HCT116 (cell line): ENCODE results near the gene C18orf54. TPM values are rescaled to one million over a fixed set of nuclear protein-coding genes. Genes with fewer than 3 reads are reported as not detected.

Experiments used
- ATAC-seq: fragments of 200-7000 bp; cut with Tn5 transposase; 2 replicates; pipeline ENCODE4 v1.9.1; 2020; ENCODE audit warnings: mild to moderate bottlenecking, moderate library complexity
- BruUV-seq: library from RNA; stranded (reverse); fragments of 400-500 nt; replicated peaks from 2 replicates; lab custom pipeline; 2021; lab: Mats Ljungman, UMichigan
- CTCF ChIA-PET: fragments of 300-600 bp; sonication (Branson Sonifier 250); formaldehyde crosslinking; loops from one replicate; lab custom pipeline; 2021; ENCODE audit warnings: antibody characterized with exemption; lab: Charles Lee
- POLR2A ChIA-PET: fragments of 300-600, 350-600 bp; sonication (Branson Sonifier 250); formaldehyde crosslinking; loops from one replicate; lab custom pipeline; 2021; ENCODE audit warnings: antibody characterized with exemption; lab: Charles Lee
- RAD21 ChIA-PET, 2 experiments: fragments of 300-600 bp; sonication (Branson Sonifier 250); formaldehyde crosslinking; loops; one replicate each; lab custom pipeline; 2023; ENCODE audit warnings: low total read pairs in 2 of 2; ENCODE audit not compliant: uncharacterized antibody in 2 of 2, unreplicated experiment in 2 of 2, low non-redundant PET in 1 of 2; lab: Charles Lee
- DNase-seq: peaks from one replicate; pipeline ENCODE4 v3.0.0-alpha.2; 2010; ENCODE audit warnings: low read depth, low spot score
- H2AFZ ChIP-seq: fragments of 200-600 bp; shearing (Covaris generic), sonication (generic); 2 replicates; pipeline ENCODE4 v1.6.1; 2017; ENCODE audit warnings: low read depth, mixed run types, mixed read lengths, antibody characterized with exemption, low read length; ENCODE audit not compliant: poor library complexity, severe bottlenecking
- H3K27ac ChIP-seq: 2 replicates; pipeline ENCODE4 v1.5.1; 2012; ENCODE audit warnings: low read depth, low read length
- H3K27me3 ChIP-seq: fragments of 200-600 bp; sonication (generic); 2 replicates; pipeline ENCODE4 v1.6.1; 2016; ENCODE audit warnings: mixed run types, low read length, mixed read lengths; ENCODE audit not compliant: insufficient read depth
- H3K36me3 ChIP-seq, 2 experiments: fragments of 200-500 bp in 1 of 2; fragments of 200-600 bp in 1 of 2; sonication (Bioruptor generic) in 1 of 2; sonication (generic) in 1 of 2; 2 replicates each; pipeline versions ENCODE4 v1.5.1 to v1.6.1; 2014 to 2016; ENCODE audit warnings: low read length in 2 of 2, inconsistent platforms in 1 of 2, mixed read lengths in 1 of 2, mixed run types in 1 of 2; ENCODE audit not compliant: insufficient read depth in 2 of 2, control insufficient read depth in 1 of 2
- H3K4me1 ChIP-seq, 2 experiments: fragments of 200-600 bp in 1 of 2; sonication (generic) in 1 of 2; 2 replicates each; pipeline versions ENCODE4 v1.5.1 to v1.6.1; 2012 to 2017; ENCODE audit warnings: low read length in 2 of 2, inconsistent platforms in 1 of 2, mild to moderate bottlenecking in 1 of 2, mixed read lengths in 1 of 2, mixed run types in 1 of 2, moderate library complexity in 1 of 2; ENCODE audit not compliant: insufficient read depth in 2 of 2, control insufficient read depth in 1 of 2
- H3K4me2 ChIP-seq: fragments of 200-600 bp; sonication (generic); 2 replicates; pipeline ENCODE4 v1.6.1; 2017; ENCODE audit warnings: mixed run types, low read length, mixed read lengths
- H3K4me3 ChIP-seq, 2 experiments: fragments of 200-600 bp in 1 of 2; sonication (generic) in 1 of 2; replicated peaks in 1 of 2; 2 replicates each; pipeline ENCODE4 v1.5.1; 2011 to 2016; ENCODE audit warnings: low read length in 2 of 2, control low read depth in 1 of 2, low read depth in 1 of 2, mild to moderate bottlenecking in 1 of 2, mixed read lengths in 1 of 2, mixed run types in 1 of 2
- H3K79me2 ChIP-seq: fragments of 200-600 bp; sonication (generic); 2 replicates; pipeline ENCODE4 v1.6.1; 2017; ENCODE audit warnings: mild to moderate bottlenecking, mixed run types, low read length, moderate library complexity, mixed read lengths; ENCODE audit not compliant: insufficient read depth
- H3K9ac ChIP-seq: fragments of 200-600 bp; sonication (generic); 2 replicates; pipeline ENCODE4 v1.6.1; 2016; ENCODE audit warnings: low read length, mixed read lengths
- H3K9me2 ChIP-seq: fragments of 200-600 bp; sonication (generic), shearing (Covaris generic); 2 replicates; pipeline ENCODE4 v1.6.1; 2017; ENCODE audit warnings: mixed run types, mild to moderate bottlenecking, moderate library complexity; ENCODE audit not compliant: insufficient read depth
- H3K9me3 ChIP-seq, 2 experiments: fragments of 200-500 bp in 1 of 2; fragments of 200-600 bp in 1 of 2; sonication (Bioruptor generic) in 1 of 2; sonication (generic) in 1 of 2; 2 replicates each; pipeline ENCODE4 v1.6.1; 2014 to 2017; ENCODE audit warnings: low read length in 2 of 2, mixed read lengths in 2 of 2, inconsistent platforms in 1 of 2, low read depth in 1 of 2, mild to moderate bottlenecking in 1 of 2, mixed run types in 1 of 2, moderate library complexity in 1 of 2; ENCODE audit not compliant: control insufficient read depth in 1 of 2, insufficient read depth in 1 of 2
- H4K20me1 ChIP-seq: fragments of 200-600 bp; sonication (generic), shearing (Covaris generic); 2 replicates; pipeline ENCODE4 v1.6.1; 2017; ENCODE audit warnings: mixed run types, mild to moderate bottlenecking, moderate library complexity; ENCODE audit not compliant: insufficient read depth
- ELF1 ChIP-seq: IDR thresholded peaks from 2 replicates; pipeline ENCODE4 v1.6.1; 2012; ENCODE audit warnings: low read depth, borderline replicate concordance
- EZH2 ChIP-seq: fragments of 200-600 bp; sonication (generic); IDR thresholded peaks from 2 replicates; pipeline ENCODE4 v1.6.1; 2017; ENCODE audit warnings: antibody characterized with exemption, mixed run types
- FOSL1 ChIP-seq: IDR thresholded peaks from 2 replicates; pipeline ENCODE4 v1.6.1; 2012; ENCODE audit warnings: low read depth
- JUND ChIP-seq: IDR thresholded peaks from 2 replicates; pipeline ENCODE4 v1.6.1; 2012
- POLR2A ChIP-seq: IDR thresholded peaks from 2 replicates; pipeline ENCODE4 v1.7.0; 2011; ENCODE audit warnings: borderline replicate concordance; ENCODE audit not compliant: insufficient read depth, insufficient read length; ENCODE audit errors: extremely low read depth
- POLR2AphosphoS5 ChIP-seq: IDR thresholded peaks from 2 replicates; pipeline ENCODE4 v1.6.1; 2011; ENCODE audit warnings: mild to moderate bottlenecking, low read depth, low read length, moderate library complexity
- SP1 ChIP-seq: IDR thresholded peaks from 2 replicates; pipeline ENCODE4 v1.6.1; 2012; ENCODE audit warnings: low read depth
- TCF7L2 ChIP-seq: IDR thresholded peaks from 2 replicates; pipeline ENCODE4 v1.7.0; 2011; ENCODE audit warnings: borderline replicate concordance, inconsistent platforms; ENCODE audit not compliant: insufficient read depth, insufficient read length; ENCODE audit errors: extremely low read depth
- YY1 ChIP-seq: IDR thresholded peaks from 2 replicates; pipeline ENCODE4 v1.6.1; 2011; ENCODE audit warnings: low read length, low read depth, moderate library complexity, mild to moderate bottlenecking; ENCODE audit not compliant: insufficient replicate concordance; ENCODE audit errors: extremely low read depth
- ZBTB33 ChIP-seq: IDR thresholded peaks from 2 replicates; pipeline ENCODE4 v1.6.1; 2011; ENCODE audit warnings: mild to moderate bottlenecking, low read length, moderate library complexity; ENCODE audit not compliant: insufficient replicate concordance; ENCODE audit errors: extremely low read depth
- ZFX ChIP-seq: fragments of 450-650 bp; IDR thresholded peaks from 2 replicates; pipeline ENCODE4 v1.6.1; 2017
- ZNF274 ChIP-seq: fragments of 200-500 bp; sonication (Bioruptor generic); IDR thresholded peaks from 2 replicates; pipeline ENCODE4 v1.6.1; 2014; ENCODE audit warnings: mild to moderate bottlenecking, low read depth, low read length, inconsistent platforms
- intact Hi-C: fragments of 100-400 bp; cut with micrococcal nuclease; formaldehyde crosslinking; loops from 2 replicates; pipeline ENCODE4 v1.10.0; 2022
- total RNA-seq: library from RNA; stranded (reverse); gene quantifications from one replicate; pipeline ENCODE4 v1.2.1, GENCODE V29; 2021; ENCODE audit not compliant: unreplicated experiment
- TF ChIP-seq, protein P1 (sequence below), 3 experiments: fragments of 200-600 bp in 1 of 3; sonication (generic) in 1 of 3; IDR thresholded peaks in 2 of 3; conservative IDR thresholded peaks in 1 of 3; 2 replicates each; pipeline ENCODE4 v1.5.1; 2012 to 2017; ENCODE audit warnings: low read depth in 2 of 3, low read length in 2 of 3, antibody characterized with exemption in 1 of 3, borderline replicate concordance in 1 of 3, control low read depth in 1 of 3, mild to moderate bottlenecking in 1 of 3, mixed read lengths in 1 of 3, mixed run types in 1 of 3, moderate library complexity in 1 of 3; ENCODE audit not compliant: insufficient read depth in 1 of 3

The C18orf54 gene
- total RNA-seq, 1 experiment from 2014 or later, result 10.0 TPM

- no peak for TF ChIP-seq ZBTB33
- TF ChIP-seq FOSL1, result no peak
- TF ChIP-seq POLR2AphosphoS5, result no peak
- TF ChIP-seq, protein P1, sequence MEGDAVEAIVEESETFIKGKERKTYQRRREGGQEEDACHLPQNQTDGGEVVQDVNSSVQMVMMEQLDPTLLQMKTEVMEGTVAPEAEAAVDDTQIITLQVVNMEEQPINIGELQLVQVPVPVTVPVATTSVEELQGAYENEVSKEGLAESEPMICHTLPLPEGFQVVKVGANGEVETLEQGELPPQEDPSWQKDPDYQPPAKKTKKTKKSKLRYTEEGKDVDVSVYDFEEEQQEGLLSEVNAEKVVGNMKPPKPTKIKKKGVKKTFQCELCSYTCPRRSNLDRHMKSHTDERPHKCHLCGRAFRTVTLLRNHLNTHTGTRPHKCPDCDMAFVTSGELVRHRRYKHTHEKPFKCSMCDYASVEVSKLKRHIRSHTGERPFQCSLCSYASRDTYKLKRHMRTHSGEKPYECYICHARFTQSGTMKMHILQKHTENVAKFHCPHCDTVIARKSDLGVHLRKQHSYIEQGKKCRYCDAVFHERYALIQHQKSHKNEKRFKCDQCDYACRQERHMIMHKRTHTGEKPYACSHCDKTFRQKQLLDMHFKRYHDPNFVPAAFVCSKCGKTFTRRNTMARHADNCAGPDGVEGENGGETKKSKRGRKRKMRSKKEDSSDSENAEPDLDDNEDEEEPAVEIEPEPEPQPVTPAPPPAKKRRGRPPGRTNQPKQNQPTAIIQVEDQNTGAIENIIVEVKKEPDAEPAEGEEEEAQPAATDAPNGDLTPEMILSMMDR (IDR thresholded peaks at IDR 0.05 in 2 of 3, conservative IDR thresholded peaks at IDR 0.05 in 1 of 3; ENCODE audit: borderline replicate concordance in 1 of 3, insufficient read depth in 1 of 3, low read depth in 2 of 3, low read length in 2 of 3), result no peak
- no peak for TF ChIP-seq TCF7L2
- TF ChIP-seq ZNF274, result no peak
These were observed 22.0 kb upstream of the C18orf54 start (continued) for GRCh38 chr18:54335638-54336173.

GRCh38 chr18:54338230-54338629 is 19.5 kb upstream of the C18orf54 start:
- no peak for DNase-seq
- no peak overlapping the region for H3K27ac ChIP-seq
- no TSS peak for BruUV-seq
- TF ChIP-seq EZH2 (no peak), TCF7L2 (no peak), ZFX (no peak), ZBTB33 (no peak), SP1 (no peak), POLR2A (no peak), JUND (no peak), YY1 (no peak), ELF1 (no peak), FOSL1 (no peak)
- TF ChIP-seq, protein P1 (IDR thresholded peaks at IDR 0.05 in 2 of 3, conservative IDR thresholded peaks at IDR 0.05 in 1 of 3; ENCODE audit: borderline replicate concordance in 1 of 3, insufficient read depth in 1 of 3, low read depth in 2 of 3, low read length in 2 of 3), result no peak
- no peaks in the 10 kb centered on the region for H3K4me1 ChIP-seq
- no peak for ATAC-seq
- intact Hi-C loops, result no loop called here
- H3K9ac ChIP-seq, result no peak overlapping the region
- no peaks in the 10 kb centered on the region for H3K27me3 ChIP-seq
- no peaks in the 10 kb centered on the region for H3K9me2 ChIP-seq
- H3K79me2 ChIP-seq, result no peaks in the 10 kb centered on the region
- no peak overlapping the region for H3K4me3 ChIP-seq
- CTCF ChIA-PET, result no interaction called here
- H4K20me1 ChIP-seq, result no peaks in the 10 kb centered on the region
- no peak overlapping the region for H2AFZ ChIP-seq
- H3K9me3 ChIP-seq, result no peaks in the 10 kb centered on the region
- H3K36me3 ChIP-seq, result no peaks in the 10 kb centered on the region
- RAD21 ChIA-PET, result no interaction called here
- no peak overlapping the region for H3K4me2 ChIP-seq
- POLR2A ChIA-PET, result no interaction called here
